Activated naive CD4-positive, alpha-beta T cell (primary cell): ENCODE results near the gene MAP4K4.

ENCODE experiments used
- DNase-seq, 4 experiments: peaks; one replicate each; lab custom pipeline; 2025; lab: John Stamatoyannopoulos, UW

MAP4K4 gene

GRCh38 chr2:101723371-101724124, 26.0 kb downstream of the MAP4K4 start:
- DNase-seq: no peak

DNA sequence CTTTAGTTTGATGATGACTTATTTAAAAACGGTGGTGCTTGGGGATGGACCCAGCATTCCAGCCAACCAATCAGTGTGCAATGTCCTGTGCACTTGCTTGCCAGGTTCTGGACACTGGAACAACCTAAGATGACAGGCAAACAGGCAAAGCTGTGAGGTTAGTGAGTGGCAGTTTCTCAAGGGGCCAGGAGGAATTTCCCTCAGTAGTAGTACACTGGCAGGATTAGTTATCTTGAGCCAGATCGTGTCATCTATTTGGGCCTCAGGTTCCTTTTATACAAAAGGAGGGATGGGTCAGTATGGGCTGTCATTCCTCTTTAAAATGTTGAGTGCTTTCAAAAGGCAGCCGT, 26.6 kb downstream of the MAP4K4 start:
- no peak for DNase-seq

DNA sequence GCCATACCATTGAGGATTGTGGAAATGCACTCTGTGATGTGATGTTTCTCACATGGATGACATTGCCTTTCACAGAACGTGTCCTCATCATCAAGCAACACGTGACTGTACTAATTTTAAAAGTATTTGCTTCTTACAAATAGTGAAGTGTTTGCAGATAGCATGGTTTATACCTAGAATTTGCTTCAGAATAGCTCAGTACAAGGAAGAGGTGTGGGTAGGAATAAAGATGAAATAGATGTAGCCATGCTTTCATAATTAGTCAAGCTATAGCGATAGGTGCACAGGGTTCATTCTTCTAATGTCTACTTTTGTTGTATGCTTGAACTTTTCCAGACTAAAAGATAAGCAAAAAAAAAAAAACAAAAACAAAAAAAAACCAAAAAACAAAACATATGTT, 27.5 kb downstream of the MAP4K4 start:
- no peak for DNase-seq

GRCh38 chr2:101725515-101726192, 28.1 kb downstream of the MAP4K4 start:
- DNase-seq: no peak

DNA sequence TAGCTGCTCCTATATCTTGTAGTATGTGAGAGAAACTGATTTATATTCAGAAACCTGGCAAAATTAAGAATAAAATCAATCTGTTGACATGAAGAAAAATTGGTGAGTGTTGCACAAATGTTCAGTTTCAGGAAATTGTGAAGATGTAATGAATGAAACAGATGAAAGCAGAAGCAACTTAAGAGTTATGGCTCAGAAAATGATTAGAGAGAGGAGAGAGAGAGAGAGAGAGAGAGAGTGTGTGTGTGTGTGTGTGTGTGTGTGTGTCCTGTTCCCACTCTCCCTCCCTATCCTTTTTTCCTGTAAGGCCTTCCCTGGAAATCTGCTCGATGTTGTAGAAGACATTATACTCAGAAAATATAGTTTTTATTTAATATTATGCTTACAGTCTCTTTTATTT, 31.4 kb downstream of the MAP4K4 start:
- DNase-seq: no peak

GRCh38 chr2:101729521-101730190, 32.1 kb downstream of the MAP4K4 start:
- DNase-seq: peak in 1 of 4 experiments; percentile 10

DNA sequence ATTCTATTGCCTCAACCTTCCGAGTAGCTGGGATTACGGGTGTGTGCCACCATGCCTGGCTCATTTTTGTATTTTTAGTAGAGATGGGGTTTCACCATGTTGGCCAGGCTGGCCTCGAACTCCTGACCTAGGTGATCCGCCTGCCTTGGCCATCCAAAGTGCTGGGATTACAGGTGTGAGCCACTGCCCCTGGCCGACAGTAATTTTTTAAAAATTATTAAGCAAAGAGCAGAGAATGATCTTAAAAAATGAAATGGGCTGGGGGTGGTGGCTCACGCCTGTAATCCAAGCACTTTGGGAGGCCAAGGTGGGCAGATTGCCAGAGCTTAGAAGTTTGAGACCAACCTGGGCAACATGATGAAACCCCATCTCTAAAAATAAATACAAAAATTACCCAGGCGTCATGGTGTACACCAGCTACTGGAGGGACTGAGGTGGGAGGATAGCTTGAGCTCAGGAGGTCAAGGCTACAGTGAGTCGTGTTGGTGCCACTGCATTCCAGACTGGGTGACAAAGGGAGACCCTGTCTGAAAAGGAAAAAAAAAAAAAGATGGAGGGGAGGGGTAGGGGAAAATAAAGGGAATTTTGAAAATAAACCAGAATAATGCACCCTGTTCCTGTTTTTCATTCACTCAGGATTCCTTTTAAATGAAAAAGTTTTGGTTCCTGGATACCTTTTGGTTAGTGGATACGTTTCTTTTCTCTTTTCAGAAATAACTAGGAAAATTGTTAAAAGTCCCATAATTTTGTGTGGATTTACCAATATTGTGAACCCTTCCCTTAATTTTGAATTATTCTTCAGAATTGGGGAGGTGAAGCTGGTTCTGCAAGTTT, 33.9 kb downstream of the MAP4K4 start:
- DNase-seq: no peak

DNA sequence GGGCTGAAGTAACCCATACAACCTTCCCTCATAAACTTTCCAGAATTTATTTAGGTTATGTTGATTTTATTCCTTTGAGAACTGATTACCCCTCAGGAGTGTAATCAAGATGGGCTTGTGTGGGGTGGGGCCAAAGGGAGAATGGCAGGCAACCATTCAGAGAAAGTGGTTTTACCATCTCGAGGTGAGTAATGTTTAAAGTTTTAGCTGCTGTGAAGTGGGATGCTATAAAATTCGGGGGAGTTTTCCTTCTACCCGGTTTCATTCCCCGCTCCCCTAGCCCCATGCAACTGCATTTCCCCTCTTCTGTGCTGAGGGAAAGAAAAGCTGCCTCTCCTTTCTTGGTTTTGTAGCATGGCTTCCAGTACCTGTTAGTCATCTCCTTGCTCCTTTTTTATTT, 34.7 kb downstream of the MAP4K4 start:
- no peak for DNase-seq

GRCh38 chr2:101732773-101733256, 35.3 kb downstream of the MAP4K4 start:
- no peak for DNase-seq

DNA sequence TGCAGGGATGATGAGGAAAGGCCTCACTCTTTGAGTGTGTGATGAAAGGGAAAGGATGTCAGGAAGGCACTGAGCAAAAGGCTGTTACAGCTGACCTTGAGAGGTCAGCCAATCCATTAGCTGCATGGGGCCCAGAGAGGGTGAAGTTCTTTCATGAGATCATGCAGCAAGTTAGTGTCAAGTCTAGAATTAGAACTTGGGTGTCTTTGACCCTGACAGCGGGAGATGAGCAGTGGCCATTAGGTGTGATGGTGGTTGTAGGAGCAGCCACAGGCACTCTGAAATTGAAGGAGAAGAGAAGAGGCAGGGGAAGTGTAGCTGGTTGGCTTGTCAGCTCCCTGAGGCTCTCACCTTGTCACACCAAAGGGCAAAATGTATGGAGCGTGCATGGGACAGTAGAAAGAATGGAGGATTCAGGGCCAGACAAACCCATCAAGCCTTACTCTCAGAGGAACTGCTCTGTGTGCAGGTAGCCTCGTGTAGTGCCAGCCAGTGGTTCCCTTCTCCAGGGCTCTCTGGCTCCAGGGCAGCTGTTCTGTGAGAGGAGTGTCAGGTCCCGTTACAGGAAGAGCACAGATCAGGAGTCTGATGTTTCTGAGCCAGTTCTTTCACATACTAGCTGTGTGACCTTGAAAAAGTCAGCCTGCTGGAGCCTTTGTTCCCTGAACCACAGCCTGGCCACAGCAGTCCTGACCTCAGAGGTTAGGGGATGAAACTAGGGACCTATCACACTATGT, 35.9 kb downstream of the MAP4K4 start:
- no peak for DNase-seq

- DNase-seq: no peak
Observed at GRCh38 chr2:101734505-101735165, 37.1 kb downstream of the MAP4K4 start.

DNA sequence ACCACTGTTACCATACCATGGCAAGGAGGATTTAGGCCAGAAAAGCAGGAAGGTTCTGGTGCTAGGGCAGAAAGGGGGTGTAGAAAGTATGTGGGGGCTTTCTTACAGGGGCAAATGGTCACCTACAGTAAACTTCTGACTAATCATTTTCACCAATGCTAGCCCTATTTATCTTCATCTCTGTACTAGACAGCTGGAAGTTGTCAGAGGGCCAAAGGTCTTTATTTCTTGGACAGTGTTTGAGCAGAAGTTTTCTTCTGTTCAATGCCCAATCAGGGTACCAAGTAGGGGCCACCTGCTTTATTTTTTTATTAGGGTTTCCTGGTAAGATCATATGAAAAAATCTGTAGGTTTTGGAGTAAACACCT, 37.6 kb downstream of the MAP4K4 start:
- DNase-seq: no peak

- DNase-seq: no peak
Observed at GRCh38 chr2:101736233-101736632, 38.7 kb downstream of the MAP4K4 start.

GRCh38 chr2:101736861-101737291, 39.4 kb downstream of the MAP4K4 start:
- DNase-seq: no peak

DNA sequence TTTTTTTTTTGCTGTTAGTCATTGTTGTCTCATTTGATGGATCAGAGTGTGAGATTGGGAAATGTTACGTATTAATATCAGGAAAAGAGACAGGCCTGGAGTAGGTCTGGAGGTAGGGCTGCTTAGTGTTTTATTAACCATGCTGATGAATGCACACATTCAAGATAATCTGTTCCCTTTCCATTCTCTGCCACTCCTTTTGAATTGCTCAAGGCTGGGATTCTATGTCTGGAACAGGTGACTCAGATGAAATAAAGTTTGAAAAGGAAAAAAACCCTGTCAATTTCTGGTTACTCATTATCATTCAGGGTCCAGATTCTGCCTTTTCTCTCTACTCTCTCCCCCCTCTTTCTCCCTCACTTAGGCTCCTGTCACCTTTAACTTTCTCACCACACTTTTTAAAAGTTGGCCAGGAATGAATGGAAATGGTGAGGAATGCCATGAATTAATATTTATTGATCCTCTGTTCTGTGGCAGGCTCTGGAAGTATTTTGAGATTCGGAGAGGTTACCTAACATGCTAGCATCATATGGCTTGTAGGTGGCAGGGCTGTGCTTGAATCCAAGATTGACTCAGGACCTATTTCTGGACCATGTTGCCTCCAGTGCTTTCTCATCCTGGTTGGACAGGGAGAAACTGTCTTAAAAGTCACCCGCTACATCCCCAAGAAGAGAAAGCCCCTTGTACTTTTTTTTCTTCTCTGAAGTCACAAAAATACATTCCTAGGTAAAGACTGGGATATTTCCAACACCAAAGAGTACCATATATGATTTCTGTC, 40.2 kb downstream of the MAP4K4 start:
- no peak for DNase-seq

GRCh38 chr2:101738649-101739048, 41.1 kb downstream of the MAP4K4 start:
- no peak for DNase-seq

- DNase-seq: no peak
Observed at GRCh38 chr2:101740555-101740964, 43.1 kb downstream of the MAP4K4 start.

GRCh38 chr2:101741775-101742520, 44.4 kb downstream of the MAP4K4 start:
- DNase-seq: no peak

- DNase-seq: no peak
Observed at GRCh38 chr2:101742547-101742946, 45.0 kb downstream of the MAP4K4 start.
